Left ventricle myocardium superior (tissue), 1 donor: ENCODE results near the gene GNGT2. TPM values are rescaled to one million over a fixed set of nuclear protein-coding genes. Genes with fewer than 3 reads are reported as not detected.
A peak's percentile ranks its signal among the peaks of the same experiment; 100 is the strongest.

Experiments used
- ATAC-seq: fragments of 200-7000 bp; cut with Tn5 transposase; one replicate; pipeline ENCODE4 v1.9.1; 2020; ENCODE audit warnings: mild to moderate bottlenecking, moderate library complexity
- DNase-seq: peaks from one replicate; pipeline ENCODE4 v3.0.0-alpha.2; 2020
- intact Hi-C: fragments of 100-400 bp; cut with micrococcal nuclease; formaldehyde crosslinking; loops from one replicate; pipeline ENCODE4 v1.11.0; 2022
- long read RNA-seq: library from polyadenylated mRNA; unstranded; transcript quantifications from one replicate; pipeline ENCODE4 v2.0.0, GENCODE V29; 2021
- total RNA-seq: library from RNA; stranded (reverse); fragmentation: NEBNext Ultra II Directional; extraction: Animal tissue kit (Norgen Biotek cat#: 25700); gene quantifications from one replicate; pipeline ENCODE4 v1.2.1, GENCODE V29; 2021
- donor health status: DM: no; HTN: yes; CAD: no; lungs with severe emphysema.

GNGT2 gene
- total RNA-seq, result 1.2 TPM
- long read RNA-seq, partial matches to known transcripts, result 0 of 1 reads
- long read RNA-seq, other reads (novel, unspliced or antisense), result 1 of 1 reads

DNA sequence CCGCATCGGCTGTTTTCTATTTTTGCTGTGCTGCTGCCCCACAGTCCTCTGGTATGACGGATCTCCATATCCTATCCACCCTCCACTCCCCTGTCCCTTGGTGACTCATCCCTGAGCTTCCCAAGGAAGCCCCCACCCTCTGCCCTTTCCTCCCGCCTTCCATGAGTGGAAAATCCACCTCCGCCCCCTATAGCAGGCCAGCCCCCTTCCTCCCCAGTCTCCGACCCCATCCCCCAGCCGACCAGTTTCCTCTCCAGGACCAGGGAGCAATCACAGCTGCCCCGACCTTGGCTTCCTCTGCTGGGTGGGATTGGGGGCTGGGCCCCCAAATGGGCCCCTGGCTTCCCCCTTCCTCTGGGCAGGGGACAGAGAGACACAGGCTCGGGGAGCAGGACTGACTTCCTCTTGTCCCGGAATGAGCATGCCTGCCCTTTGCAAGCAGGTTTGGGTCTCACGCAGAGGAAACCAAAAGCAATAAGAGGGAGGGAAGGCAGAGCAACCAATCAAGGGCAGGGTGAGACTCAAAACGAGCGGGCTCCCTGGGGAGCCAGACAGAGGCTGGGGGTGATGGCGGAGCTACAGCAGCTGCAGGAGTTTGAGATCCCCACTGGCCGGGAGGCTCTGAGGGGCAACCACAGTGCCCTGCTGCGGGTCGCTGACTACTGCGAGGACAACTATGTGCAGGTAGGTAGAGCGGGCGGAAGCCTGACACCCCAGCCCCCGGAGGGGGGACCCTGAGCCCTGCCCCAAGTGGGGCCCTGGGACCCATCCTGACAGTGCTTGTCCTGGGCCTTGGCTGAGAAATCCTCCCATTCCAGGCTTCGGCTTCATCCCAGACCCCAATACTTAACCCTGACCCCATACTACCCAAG is at the start of gene GNGT2, which contains the start of gene ABI3:
Gene GNGT2 (minus strand): TSS at position 417 of the 872 bp plus-strand sequence. CDS start 3,152 bp downstream, outside the sequence.
Gene ABI3 (plus strand): TSS at position 550 of the 872 bp plus-strand sequence. CDS start 18 bp downstream, at position 568.
- ATAC-seq, result peak; percentile 81
- DNase-seq, result peak; percentile 45
- intact Hi-C loops, result no loop called here

DNA sequence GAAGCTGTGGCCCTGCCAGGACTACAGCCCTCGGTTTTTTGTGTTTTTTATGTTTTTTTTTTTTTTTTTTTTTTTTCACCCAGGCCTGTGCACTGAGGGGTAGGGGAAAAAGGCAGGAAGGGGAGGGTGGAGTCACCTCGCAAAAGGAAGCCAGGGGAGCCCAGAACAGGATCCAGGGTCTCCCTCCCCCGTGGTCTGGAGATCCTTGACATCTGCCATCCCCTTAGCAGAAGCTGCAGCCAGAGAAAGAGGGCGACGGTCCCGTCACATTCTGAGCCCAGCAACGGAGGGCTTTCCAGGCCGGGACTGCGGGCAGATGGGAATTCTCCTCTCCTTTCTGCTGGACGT is 49.3 kb upstream of the GNGT2 start:
- intact Hi-C loops, result no loop called here
- peak; percentile 51 for ATAC-seq
- DNase-seq, result peak; percentile 31

DNA sequence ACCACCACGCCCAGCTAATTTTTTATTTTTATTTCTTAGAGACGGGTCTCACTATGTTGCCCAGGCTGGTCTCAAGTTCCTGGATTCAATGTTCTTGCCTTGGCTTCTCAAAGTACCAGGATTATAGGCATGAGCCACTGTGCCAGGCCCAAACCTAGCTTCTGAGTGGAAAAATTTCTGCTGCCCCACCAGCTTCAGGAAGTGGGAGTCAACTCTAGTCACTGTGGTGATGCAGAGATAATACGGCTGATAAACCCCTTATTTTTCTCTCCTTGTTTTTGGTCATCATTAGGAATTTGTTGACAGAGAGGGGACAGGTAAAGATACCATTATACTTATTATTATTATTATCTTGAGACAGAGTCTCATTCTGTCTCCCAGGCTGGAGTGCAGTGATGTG is 48.0 kb upstream of the GNGT2 start:
- DNase-seq (no peak), ATAC-seq (no peak)
- intact Hi-C loops, result no loop called here

DNA sequence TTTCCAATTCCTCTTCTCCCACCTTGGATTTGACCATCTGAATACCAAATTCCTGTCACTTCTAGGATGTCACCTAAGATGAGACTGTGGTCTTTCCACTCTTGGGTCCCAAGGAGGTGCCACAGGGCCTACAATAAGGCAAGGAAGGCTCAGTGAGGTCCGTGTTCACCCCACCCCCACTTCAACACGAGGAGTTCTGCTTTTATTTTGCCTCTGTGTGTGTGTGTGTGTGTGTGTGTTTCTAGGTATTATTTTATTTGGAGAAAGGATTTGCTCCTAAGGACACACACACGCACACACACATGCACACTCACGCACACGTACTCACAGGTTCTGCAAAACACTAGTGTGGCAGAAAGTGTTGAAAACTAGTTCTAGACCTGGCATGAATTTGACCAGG is 44.8 kb upstream of the GNGT2 start:
- intact Hi-C loops, result no loop called here
- ATAC-seq, result no peak
- no peak for DNase-seq

DNA sequence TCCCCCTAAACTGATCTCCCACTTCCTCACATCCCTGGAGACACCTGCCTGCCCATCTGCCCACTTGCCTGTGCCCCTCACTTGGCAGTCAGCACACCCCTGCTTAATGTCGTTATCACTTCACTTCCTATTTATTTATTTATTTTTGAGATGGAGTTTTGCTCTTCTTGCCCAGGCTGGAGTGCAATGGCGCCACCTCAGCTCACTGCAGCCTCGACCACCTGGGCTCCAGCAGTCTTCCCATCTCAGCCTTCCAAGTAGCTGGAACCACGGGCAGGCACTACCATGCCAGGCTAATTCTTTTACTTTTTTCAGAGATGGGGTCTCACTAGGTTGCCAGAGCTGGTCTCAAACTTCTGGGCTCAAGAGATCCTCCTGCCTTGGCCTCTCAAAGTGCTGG is 43.7 kb upstream of the GNGT2 start:
- ATAC-seq (no peak), DNase-seq (no peak)
- intact Hi-C loops, result no loop called here

DNA sequence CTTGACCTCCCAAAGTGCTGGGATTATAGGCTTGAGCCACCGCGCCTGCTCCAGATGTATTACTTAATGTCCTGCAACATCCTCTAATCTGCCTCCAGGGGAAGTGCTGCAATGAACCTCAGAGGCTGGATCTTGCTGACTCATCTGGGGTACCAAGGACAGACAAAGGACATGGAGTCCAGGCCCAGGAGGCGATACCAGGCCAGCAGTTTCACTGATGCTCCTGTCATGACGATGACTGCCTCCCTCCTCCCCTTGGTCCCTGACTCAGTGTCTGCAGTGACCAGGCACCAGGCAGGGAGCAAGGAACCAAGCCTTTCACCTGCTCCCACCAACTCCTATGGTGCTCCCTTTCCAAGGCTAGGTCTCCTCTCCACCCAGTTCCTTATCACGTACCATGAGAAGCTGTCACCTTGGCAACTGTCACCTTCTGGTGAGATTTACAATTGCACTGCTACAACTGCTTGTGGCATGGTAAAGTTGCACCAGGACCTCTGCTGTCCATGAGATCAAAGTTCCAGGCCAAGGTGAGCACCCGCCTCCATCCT is 41.8 kb upstream of the GNGT2 start:
- no peak for ATAC-seq
- intact Hi-C loops, result no loop called here
- no peak for DNase-seq

DNA sequence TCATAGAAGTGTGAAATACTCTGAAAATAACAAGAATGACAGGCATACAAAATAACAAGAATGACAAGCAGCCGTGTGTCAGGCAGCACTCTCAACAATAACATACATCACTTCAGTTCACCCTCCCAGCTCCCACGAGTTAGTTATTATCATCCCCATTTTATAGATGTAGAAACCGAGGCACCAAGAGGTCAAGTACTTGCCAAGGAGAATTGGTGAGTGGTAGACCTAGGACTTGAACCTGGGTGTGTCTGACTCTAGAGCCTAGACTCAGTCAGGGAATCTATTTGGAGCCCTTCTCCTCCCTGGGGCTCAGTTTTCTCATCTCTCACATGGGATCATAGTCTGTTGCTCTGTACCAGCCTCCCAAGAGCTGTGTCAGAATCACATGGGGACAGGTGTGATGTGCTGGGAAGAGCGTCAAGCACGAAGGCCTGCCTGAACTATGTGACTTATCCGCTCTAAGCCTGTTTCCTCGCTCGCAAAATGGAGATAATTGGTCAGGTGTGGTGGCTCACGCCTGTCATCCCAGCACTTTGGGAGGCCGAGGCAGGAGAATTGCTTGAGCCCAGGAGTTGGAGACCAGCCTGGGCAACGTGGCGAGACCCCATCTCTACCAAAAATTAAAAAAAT is 39.6 kb upstream of the GNGT2 start:
- intact Hi-C loops, result no loop called here
- ATAC-seq (no peak), DNase-seq (no peak)

DNA sequence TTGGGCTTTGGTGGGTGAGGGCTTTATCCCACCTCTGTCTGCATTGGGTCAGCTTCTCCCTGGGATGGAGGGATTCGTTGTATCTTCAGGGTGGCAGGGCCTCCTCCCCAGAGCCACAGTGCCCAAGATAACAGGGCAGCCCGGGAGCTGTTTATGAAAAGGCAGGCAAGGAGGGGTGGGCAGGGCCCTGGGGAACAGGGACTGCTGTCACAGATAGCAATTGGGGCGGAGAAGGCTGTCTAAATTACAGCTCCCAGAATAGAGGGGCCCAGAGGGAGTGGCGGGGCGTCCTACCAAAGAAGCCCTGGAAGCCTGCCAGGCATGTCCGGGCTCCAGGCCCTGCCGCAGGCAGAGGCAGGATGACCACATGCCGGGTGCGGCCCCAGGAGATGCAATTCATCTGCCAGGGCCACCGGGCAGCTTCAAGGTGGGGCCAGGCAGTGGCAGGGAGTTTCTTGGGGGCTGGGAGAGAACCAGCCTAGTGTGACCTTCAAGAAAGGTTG is 39.0 kb upstream of the GNGT2 start:
- ATAC-seq, result peak; percentile 94
- intact Hi-C loops, result no loop called here
- DNase-seq, result peak; percentile 77

DNA sequence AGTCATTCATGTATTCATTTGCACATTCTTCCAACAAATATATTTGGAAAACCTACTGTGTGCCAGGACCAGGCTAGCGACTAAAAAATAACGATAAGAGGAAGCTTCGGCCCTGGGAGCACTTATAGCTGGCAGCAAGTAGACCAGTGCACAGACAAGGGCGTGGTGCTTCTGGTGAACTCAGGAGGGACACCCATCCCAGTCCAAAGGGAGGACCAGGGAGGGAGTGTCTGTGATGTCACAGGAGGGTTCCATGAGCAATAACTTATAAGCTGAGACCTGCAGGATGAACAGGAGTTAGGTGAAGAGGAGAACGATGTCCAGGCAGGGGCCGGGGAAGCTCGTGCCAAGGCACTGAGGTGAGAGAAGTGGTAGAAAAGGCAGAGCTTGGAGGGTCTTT is 37.6 kb upstream of the GNGT2 start:
- ATAC-seq, result no peak
- no peak for DNase-seq
- intact Hi-C loops, result no loop called here

DNA sequence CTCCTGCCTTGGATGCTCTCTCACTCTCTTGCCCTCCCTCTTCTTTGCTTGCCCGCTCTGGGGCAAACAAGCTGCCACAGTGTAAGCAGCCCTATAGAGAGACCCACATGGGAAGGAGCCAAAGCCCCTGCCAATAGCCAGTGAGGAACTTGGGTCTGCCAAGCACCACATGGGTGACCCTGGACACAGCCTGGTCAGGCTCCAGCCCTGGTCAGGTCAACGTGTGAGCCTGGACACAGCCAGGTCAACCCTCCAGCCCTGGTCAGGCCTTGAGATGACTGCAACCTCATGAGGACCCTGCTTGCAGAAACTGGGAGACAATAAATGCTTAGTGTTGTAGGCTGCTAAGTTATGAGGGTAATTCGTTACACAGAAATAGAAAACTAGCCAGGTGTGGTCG is 34.5 kb upstream of the GNGT2 start:
- intact Hi-C loops, result no loop called here
- DNase-seq, result no peak
- ATAC-seq, result no peak

DNA sequence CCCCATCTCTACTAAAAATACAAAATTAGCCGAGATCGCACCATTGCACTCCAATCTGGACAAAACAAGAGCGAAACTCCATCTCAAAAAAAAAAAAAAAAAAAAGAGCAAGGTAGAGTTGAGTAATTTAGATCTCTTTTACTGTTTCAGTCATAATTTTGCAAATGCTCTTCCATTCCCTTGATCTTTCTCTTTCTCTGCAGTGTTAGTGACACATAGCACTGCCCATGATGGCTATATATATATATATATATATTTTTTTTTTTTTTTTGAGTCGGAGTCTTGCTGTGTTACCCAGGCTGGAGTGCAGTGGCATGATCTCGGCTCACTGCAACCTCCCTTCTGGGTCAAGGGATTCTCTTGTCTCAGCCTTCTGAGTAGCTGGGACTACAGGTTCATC is 32.4 kb upstream of the GNGT2 start:
- intact Hi-C loops, result no loop called here
- DNase-seq (no peak), ATAC-seq (no peak)

DNA sequence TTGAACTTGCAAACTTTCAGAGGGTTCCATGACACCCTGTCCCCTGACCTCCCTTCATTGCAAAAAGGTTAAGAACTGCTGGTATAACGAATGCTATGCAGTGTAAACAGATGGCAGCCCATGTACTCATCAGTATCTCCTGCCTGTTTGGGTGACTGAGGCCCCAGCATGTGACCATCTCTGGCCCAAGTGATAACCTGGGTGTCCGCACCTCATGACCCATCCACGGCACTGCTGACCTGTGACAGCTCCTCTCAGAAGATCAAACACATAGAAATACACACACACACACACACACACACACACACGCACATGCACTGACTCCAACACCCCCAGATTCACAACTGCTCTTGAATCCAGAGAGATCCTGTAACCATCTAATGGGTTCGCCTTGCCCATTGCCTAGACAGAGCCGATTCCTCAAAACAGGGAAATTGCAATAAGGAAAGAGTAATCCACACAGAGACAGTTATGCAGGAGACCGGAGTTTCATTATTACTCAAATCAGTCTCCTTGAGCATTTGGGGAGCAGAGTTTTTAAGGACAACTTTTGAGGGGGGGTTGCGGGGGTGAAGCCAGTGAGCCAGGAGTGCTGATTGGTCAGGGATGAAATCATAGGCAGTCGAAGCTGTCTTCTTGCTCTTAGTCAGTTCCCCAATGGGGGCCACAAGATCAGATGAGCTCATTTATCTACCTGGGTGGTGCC is 31.5 kb upstream of the GNGT2 start:
- intact Hi-C loops, result no loop called here
- no peak for ATAC-seq
- DNase-seq, result no peak

DNA sequence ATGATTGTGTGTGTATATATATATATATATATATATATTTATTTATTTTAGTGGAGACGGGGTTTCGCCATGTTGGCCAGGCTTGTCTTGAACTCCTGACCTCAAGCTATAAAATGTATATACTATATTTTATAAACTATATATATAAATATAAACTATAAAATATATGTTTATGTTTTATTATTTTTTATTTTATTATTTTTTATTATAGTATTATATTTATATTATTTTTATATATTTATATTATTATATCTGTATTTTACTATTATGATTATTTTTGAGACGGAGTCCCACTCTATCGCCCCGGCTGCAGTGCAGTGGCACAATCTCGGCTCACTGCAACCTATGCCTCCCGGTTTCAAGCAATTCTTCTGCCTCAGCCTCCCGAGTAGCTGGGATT is 30.7 kb upstream of the GNGT2 start:
- DNase-seq (no peak), ATAC-seq (no peak)
- intact Hi-C loops, result no loop called here

DNA sequence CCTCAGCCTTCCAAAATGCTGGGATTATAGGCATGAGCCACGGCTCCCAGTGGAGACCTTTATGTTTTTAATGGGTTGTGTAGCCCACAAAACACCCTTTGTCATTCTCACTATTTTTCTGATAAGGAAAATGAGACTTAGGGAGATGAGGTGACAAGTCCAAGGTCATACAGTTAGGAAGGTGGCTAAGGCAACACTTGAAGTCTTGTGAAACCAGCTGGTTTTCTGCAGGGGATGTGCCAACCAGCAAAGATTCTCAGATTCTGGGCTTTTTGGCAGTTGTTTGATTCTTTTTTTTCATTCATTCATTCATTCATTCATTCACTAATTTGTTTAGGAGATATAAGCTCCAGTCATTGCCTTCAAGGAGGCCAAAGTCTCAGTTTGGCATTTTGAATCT is 30.2 kb upstream of the GNGT2 start:
- no peak for ATAC-seq
- DNase-seq, result no peak
- intact Hi-C loops, result no loop called here

DNA sequence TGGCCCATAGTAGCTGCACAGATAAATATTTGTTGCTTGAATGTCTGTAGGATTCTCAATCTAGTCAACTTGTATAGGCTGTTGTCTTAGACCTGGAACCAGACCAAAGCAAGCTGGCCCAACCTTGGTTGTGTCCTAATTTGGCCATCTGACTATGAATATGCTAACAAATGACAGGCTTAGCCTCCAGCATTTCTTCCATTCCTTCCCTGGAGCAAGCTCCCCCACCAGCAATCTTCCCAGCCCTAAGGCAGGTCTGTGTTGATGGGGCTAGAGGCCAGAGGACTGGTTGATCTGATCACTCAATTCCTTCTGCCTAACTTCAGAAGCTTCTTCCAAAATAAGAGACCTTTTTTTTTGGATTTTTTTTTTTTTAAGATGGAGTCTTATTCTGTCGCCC is 29.6 kb upstream of the GNGT2 start:
- ATAC-seq (no peak), DNase-seq (no peak)
- intact Hi-C loops, result no loop called here

DNA sequence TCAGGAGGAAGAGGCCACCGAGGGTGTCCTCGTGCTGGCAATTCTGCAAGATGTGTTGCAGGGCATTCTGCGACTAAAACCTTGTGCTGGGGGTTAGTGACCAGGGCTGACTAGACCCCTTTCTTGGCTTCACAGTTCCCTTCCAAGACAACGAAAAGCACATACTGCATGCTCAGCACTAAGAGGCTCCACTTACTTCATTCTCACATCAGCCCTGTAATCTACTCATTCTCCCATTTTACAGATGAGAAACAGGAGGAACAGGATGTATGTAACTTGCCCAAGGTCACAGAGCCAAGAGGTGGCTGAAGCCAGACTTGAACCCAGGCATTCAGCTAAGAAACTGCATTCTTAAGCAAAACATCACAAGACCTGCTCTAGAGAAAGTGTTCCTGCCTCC is 25.5 kb upstream of the GNGT2 start:
- ATAC-seq (no peak), DNase-seq (no peak)
- intact Hi-C loops, result no loop called here

DNA sequence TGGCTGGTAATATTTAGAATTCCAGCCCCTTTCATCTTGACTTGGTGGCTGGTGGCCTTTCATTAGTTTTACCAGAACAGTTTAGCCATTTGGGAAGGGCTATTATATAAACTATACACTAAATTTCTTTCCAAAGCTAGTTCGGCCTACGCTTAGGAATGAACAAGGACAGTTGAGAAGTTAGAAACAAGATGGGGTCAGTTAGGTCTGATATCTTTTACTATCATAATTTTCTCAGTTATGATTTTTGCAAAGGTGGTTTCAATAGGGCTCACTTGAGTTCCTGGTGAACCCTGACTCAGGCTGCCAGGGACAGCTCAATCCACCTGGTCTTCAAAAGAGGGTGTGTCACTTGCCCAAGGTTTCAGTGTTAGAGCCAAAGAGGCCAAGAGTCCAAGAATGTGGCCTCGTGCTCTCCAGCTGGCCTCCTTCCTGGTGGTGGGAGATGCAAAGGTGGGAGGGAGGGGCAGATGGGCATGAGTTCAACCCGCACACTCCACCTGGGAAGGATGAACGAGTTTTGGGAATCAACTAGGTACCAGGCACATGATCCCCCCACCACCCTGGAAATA is 24.2 kb upstream of the GNGT2 start:
- intact Hi-C loops, result no loop called here
- DNase-seq (no peak), ATAC-seq (no peak)

DNA sequence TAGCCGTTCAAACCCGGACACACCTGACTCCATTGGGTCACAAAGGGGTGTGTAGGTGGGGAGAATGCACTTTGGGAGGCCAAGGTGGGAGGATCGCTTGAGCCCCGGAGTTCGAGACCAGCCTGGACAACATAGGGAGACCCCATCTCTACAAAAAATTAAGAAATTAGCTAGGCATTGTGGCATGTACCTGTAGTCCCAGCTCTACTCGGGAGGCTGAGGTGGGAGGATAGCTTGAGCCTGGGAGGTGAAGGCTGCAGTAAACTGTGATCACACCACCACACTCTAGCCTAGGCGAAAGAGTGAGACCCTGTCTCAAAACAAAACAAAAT is 21.2 kb upstream of the GNGT2 start:
- intact Hi-C loops, result no loop called here
- no peak for ATAC-seq
- DNase-seq, result no peak
